Osteoblast (primary cell): ENCODE data around the gene RNASE13. TPM values are rescaled to one million over a fixed set of nuclear protein-coding genes. Genes with fewer than 3 reads are reported as not detected.

Experiments used
- DNase-seq: peaks from one replicate; pipeline ENCODE4 v3.0.0; 2011; ENCODE audit warnings: low spot score, mixed read lengths; ENCODE audit not compliant: insufficient read length; ENCODE audit errors: missing footprints
- H2AFZ ChIP-seq: 2 replicates; pipeline ENCODE4 v1.6.0; 2011; ENCODE audit warnings: mild to moderate bottlenecking, low read length
- H3K27ac ChIP-seq: 2 replicates; pipeline ENCODE4 v1.5.1; 2011; ENCODE audit warnings: mild to moderate bottlenecking, low read depth, low read length, moderate library complexity
- H3K27me3 ChIP-seq: 2 replicates; pipeline ENCODE4 v1.6.0; 2012; ENCODE audit warnings: mild to moderate bottlenecking, control low read depth, inconsistent platforms, low read length, moderate library complexity; ENCODE audit not compliant: insufficient read depth
- H3K36me3 ChIP-seq: 2 replicates; pipeline ENCODE4 v1.5.1; 2011; ENCODE audit warnings: mild to moderate bottlenecking, low read length, control low read depth, moderate library complexity; ENCODE audit not compliant: insufficient read depth
- H3K4me1 ChIP-seq: 2 replicates; pipeline ENCODE4 v1.5.1; 2011; ENCODE audit warnings: mild to moderate bottlenecking, low read length, control low read depth, moderate library complexity; ENCODE audit not compliant: insufficient read depth
- H3K4me2 ChIP-seq: 2 replicates; pipeline ENCODE4 v1.6.0; 2011; ENCODE audit warnings: mild to moderate bottlenecking, low read length; ENCODE audit not compliant: insufficient read depth
- H3K4me3 ChIP-seq: fragments of 200-600 bp; sonication (generic); 3 replicates; pipeline ENCODE4 v1.5.1; 2012; ENCODE audit warnings: mild to moderate bottlenecking, low read length, inconsistent platforms; ENCODE audit not compliant: insufficient read depth
- H3K79me2 ChIP-seq: 2 replicates; pipeline ENCODE4 v1.6.0; 2012; ENCODE audit warnings: mild to moderate bottlenecking, low read length, control low read depth, inconsistent platforms; ENCODE audit not compliant: insufficient read depth
- H3K9me3 ChIP-seq: 2 replicates; pipeline ENCODE4 v1.5.1; 2011; ENCODE audit warnings: low read depth, low read length, control low read depth
- H4K20me1 ChIP-seq: 2 replicates; pipeline ENCODE4 v1.6.0; 2012; ENCODE audit warnings: mild to moderate bottlenecking, low read length, control low read depth; ENCODE audit not compliant: insufficient read depth
- total RNA-seq: library from RNA; depleted of rRNA; stranded (reverse); fragments of >200 nt; gene quantifications from 2 replicates; pipeline ENCODE4 v1.2.3, GENCODE V29; 2012
- TF ChIP-seq, protein P1 (sequence below): IDR thresholded peaks from 2 replicates; pipeline ENCODE4 v1.5.1; 2011; ENCODE audit warnings: mild to moderate bottlenecking, low read depth, low read length, moderate library complexity; ENCODE audit errors: extremely low read depth

RNASE13 gene
- total RNA-seq, 1 donor: not detected

DNA sequence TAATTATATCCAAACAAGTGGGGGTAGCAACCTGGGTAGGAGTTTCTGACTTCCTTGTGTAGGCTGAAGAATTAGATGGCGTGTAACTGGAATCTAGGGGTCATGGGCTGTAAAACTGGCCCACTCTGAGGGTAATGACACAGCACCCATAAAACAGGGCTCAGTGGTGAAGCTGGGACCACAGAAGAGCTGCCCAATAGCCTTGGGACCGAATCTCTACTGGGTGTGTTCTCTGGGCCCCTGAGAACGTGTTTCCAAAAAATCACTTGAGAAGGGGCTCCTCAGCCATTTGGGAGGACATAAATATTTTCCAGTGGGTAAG is 26.7 kb upstream of the RNASE13 start:
- Histone ChIP-seq H3K4me2 (no peak overlapping the region), H3K36me3 (no peaks in the 10 kb centered on the region), H3K27ac (no peak overlapping the region), H2AFZ (no peak overlapping the region), H3K4me3 (no peak overlapping the region), H3K27me3 (no peaks in the 10 kb centered on the region), H3K4me1 (peaks cover 35% of the 10 kb centered on the region), H3K9me3 (no peaks in the 10 kb centered on the region), H3K79me2 (no peaks in the 10 kb centered on the region), H4K20me1 (no peaks in the 10 kb centered on the region)
- TF ChIP-seq, protein P1, sequence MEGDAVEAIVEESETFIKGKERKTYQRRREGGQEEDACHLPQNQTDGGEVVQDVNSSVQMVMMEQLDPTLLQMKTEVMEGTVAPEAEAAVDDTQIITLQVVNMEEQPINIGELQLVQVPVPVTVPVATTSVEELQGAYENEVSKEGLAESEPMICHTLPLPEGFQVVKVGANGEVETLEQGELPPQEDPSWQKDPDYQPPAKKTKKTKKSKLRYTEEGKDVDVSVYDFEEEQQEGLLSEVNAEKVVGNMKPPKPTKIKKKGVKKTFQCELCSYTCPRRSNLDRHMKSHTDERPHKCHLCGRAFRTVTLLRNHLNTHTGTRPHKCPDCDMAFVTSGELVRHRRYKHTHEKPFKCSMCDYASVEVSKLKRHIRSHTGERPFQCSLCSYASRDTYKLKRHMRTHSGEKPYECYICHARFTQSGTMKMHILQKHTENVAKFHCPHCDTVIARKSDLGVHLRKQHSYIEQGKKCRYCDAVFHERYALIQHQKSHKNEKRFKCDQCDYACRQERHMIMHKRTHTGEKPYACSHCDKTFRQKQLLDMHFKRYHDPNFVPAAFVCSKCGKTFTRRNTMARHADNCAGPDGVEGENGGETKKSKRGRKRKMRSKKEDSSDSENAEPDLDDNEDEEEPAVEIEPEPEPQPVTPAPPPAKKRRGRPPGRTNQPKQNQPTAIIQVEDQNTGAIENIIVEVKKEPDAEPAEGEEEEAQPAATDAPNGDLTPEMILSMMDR: no peak
- no peak for DNase-seq

DNA sequence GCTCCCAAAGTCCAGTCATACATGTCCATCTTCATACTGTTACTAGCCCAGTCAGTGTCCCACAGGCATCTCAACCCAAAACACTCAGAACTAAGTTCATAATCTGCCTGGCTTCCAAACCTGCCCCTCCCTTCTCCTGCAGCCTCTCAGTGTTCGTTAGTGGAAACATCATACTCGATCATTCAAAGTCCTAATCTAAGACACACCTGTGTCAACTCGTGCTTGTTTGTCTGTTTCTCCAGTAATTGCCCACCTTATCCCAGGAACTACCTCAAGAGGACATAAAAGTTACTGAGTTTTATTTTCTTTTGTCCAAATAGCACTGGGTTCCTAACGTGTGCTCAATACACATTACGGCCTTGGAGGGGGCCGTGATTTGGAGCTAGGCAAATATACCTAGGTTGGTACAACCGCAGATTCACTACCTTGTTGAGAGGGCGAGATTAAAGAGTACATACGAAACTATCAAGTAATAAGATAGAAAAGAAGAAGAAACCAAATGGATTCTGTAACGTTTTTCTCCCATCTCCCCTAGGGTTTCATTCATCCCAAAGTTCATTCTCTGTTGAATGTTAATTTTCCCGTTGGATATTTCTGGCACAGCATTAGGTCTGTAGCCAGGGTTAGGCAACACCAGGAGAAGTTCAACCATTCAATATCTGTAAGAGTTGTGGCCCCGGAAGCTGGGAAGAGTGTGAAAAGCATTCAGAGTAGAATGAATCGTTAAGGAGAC is 26.2 kb upstream of the RNASE13 start:
- Histone ChIP-seq H2AFZ (peak overlapping the region; percentile 62), H3K4me1 (peaks cover 35% of the 10 kb centered on the region), H3K9me3 (no peaks in the 10 kb centered on the region), H3K27ac (peak overlapping the region; percentile 1), H3K4me2 (peak overlapping the region; percentile 66), H3K36me3 (no peaks in the 10 kb centered on the region), H3K27me3 (no peaks in the 10 kb centered on the region), H3K79me2 (no peaks in the 10 kb centered on the region), H3K4me3 (no peak overlapping the region), H4K20me1 (no peaks in the 10 kb centered on the region)
- DNase-seq: peak; percentile 27
- TF ChIP-seq, protein P1: no peak

DNA sequence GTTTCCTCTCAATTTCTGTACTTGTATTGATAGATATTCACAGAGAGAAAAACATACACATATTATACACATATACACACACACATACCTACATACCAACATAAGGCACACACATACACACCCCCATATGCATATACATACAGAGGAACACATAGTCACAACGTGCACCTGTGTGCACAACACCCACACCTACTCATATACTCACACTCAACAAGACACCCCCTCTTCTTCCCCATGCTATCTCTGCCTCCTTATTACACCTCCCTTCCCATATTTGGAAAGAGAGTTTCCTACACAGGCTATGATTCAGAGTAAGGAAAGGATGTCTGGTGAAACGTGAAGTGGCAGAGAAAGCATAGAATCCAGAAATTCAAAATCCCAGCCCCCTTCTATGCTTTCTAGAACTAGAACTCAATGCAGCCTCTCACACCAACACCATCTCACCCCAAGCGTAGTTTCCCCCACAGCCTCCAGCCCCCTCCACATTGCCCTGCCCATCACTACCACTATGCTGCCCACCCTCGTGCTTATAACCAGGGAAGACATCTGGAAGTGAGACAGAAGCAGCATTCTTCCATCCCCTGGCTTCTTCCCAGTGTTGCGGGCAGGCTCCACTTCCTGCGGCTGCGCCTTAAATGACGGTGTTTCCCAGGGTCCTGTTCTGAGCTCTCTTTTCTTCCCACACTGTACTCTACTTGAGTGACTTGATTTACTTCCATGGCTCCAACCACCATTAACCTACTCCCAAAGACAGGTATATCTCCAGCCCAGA is 25.4 kb upstream of the RNASE13 start:
- H3K4me2 ChIP-seq: peak overlapping the region; percentile 66

More for the DNA sequence above, 25.4 kb upstream of the RNASE13 start:
- no peaks in the 10 kb centered on the region for H4K20me1 ChIP-seq
- H3K4me3 ChIP-seq: peak overlapping the region; percentile 15
- peak overlapping the region; percentile 62 for H2AFZ ChIP-seq
- H3K9me3 ChIP-seq: no peaks in the 10 kb centered on the region
- peak; percentile 42 for DNase-seq
- H3K36me3 ChIP-seq: no peaks in the 10 kb centered on the region
- peaks cover 35% of the 10 kb centered on the region for H3K4me1 ChIP-seq
- TF ChIP-seq, protein P1: no peak
- H3K27ac ChIP-seq: peak overlapping the region; percentile 1
- H3K27me3 ChIP-seq: no peaks in the 10 kb centered on the region
- H3K79me2 ChIP-seq: no peaks in the 10 kb centered on the region
